Neural cell (in vitro differentiated cells): ENCODE results near the gene TMC2. TPM values are rescaled to one million over a fixed set of nuclear protein-coding genes. Genes with fewer than 3 reads are reported as not detected.

Experiments used
- H2AFZ ChIP-seq: fragments of 200-600, 300-800 bp; sonication (generic), shearing (Covaris generic); 2 replicates; pipeline ENCODE4 v1.6.0; 2014; ENCODE audit warnings: low read depth, mild to moderate bottlenecking, antibody characterized with exemption, low read length, moderate library complexity
- H3F3A ChIP-seq: fragments of 200-600 bp; shearing (Covaris generic); 2 replicates; pipeline ENCODE4 v1.6.1; 2016; ENCODE audit warnings: mild to moderate bottlenecking, moderate library complexity, mixed read lengths, antibody characterized with exemption, low read length; ENCODE audit not compliant: insufficient read depth, poor library complexity, severe bottlenecking
- H3K27ac ChIP-seq: fragments of 200-600, 300-800 bp; sonication (generic), shearing (Covaris generic); 2 replicates; pipeline ENCODE4 v1.5.1; 2014; ENCODE audit warnings: mild to moderate bottlenecking, low read length, moderate library complexity
- H3K27me3 ChIP-seq: fragments of 300-800, 200-600 bp; sonication (generic), shearing (Covaris generic); 2 replicates; pipeline ENCODE4 v1.6.0; 2014; ENCODE audit warnings: mild to moderate bottlenecking, low read depth, low read length, moderate library complexity; ENCODE audit not compliant: insufficient read depth
- H3K36me3 ChIP-seq: fragments of 300-800, 200-600 bp; sonication (generic), shearing (Covaris generic); 2 replicates; pipeline ENCODE4 v1.5.1; 2014; ENCODE audit warnings: mild to moderate bottlenecking, antibody characterized with exemption, low read length, moderate library complexity; ENCODE audit not compliant: insufficient read depth
- H3K4me2 ChIP-seq: fragments of 300-800, 200-600 bp; sonication (generic), shearing (Covaris generic); 2 replicates; pipeline ENCODE4 v1.6.0; 2014; ENCODE audit warnings: mild to moderate bottlenecking, low read length
- H3K4me3 ChIP-seq: fragments of 300-800, 200-600 bp; sonication (generic), shearing (Covaris generic); 2 replicates; pipeline ENCODE4 v1.5.1; 2014; ENCODE audit warnings: mild to moderate bottlenecking, low read length, moderate library complexity
- H3K79me2 ChIP-seq: fragments of 200-600 bp; shearing (Covaris generic); replicated peaks from 2 replicates; pipeline ENCODE4 v1.6.0; 2014; ENCODE audit warnings: mild to moderate bottlenecking, low read length, moderate library complexity; ENCODE audit not compliant: insufficient read depth
- H3K9ac ChIP-seq: fragments of 300-800, 200-600 bp; sonication (generic), shearing (Covaris generic); 2 replicates; pipeline ENCODE4 v1.6.1; 2016; ENCODE audit warnings: mild to moderate bottlenecking, low read length, mixed read lengths
- H3K9me2 ChIP-seq: fragments of 200-600 bp; shearing (Covaris generic); 2 replicates; pipeline ENCODE4 v1.6.1; 2016; ENCODE audit warnings: mild to moderate bottlenecking, low read length, mixed read lengths; ENCODE audit not compliant: insufficient read depth
- H3K9me3 ChIP-seq: fragments of 200-600, 300-800 bp; sonication (generic), shearing (Covaris generic); 2 replicates; pipeline ENCODE4 v1.6.1; 2016; ENCODE audit warnings: mild to moderate bottlenecking, mixed run types, low read length, moderate library complexity, mixed read lengths
- H4K20me1 ChIP-seq: fragments of 200-600 bp; shearing (Covaris generic); 2 replicates; pipeline ENCODE4 v1.6.1; 2016; ENCODE audit warnings: mild to moderate bottlenecking, mixed run types; ENCODE audit not compliant: insufficient read depth
- EP300 ChIP-seq: fragments of 450-650 bp; conservative IDR thresholded peaks from 2 replicates; pipeline ENCODE4 v1.6.1; 2014; ENCODE audit warnings: antibody characterized with exemption, mild to moderate bottlenecking, moderate library complexity; ENCODE audit not compliant: poor library complexity, severe bottlenecking
- EZH2 ChIP-seq: fragments of 200-600, 300-800 bp; shearing (Covaris generic), sonication (generic); IDR thresholded peaks from 2 replicates; pipeline ENCODE4 v1.6.1; 2014; ENCODE audit warnings: antibody characterized with exemption, low read length, borderline replicate concordance, mild to moderate bottlenecking; ENCODE audit not compliant: insufficient read depth, poor library complexity, severe bottlenecking
- MXI1 ChIP-seq: fragments of 450-650 bp; conservative IDR thresholded peaks from 2 replicates; pipeline ENCODE4 v1.6.1; 2014; ENCODE audit warnings: antibody characterized with exemption, mild to moderate bottlenecking; ENCODE audit not compliant: poor library complexity, severe bottlenecking
- POLR2AphosphoS5 ChIP-seq: IDR thresholded peaks from 2 replicates; pipeline ENCODE4 v1.6.1; 2012
- RAD21 ChIP-seq: fragments of 450-650 bp; conservative IDR thresholded peaks from 2 replicates; pipeline ENCODE4 v1.6.1; 2014; ENCODE audit warnings: antibody characterized with exemption, mild to moderate bottlenecking, moderate library complexity
- REST ChIP-seq: IDR thresholded peaks from 2 replicates; pipeline ENCODE4 v1.6.1; 2012; ENCODE audit warnings: borderline replicate concordance
- SMC3 ChIP-seq: fragments of 450-650 bp; conservative IDR thresholded peaks from 2 replicates; pipeline ENCODE4 v1.6.1; 2014; ENCODE audit warnings: antibody characterized with exemption, mild to moderate bottlenecking, moderate library complexity; ENCODE audit not compliant: poor library complexity
- TAF1 ChIP-seq: IDR thresholded peaks from 2 replicates; pipeline ENCODE4 v1.6.1; 2012; ENCODE audit warnings: low read depth
- polyA plus RNA-seq: library from polyadenylated mRNA; depleted of rRNA; stranded (reverse); fragments of >200 nt; gene quantifications from 2 replicates; pipeline ENCODE4 v1.2.3, GENCODE V29; 2014
- TF ChIP-seq, protein P1 (sequence below): fragments of 450-650 bp; IDR thresholded peaks from 2 replicates; pipeline ENCODE4 v1.5.1; 2014; ENCODE audit warnings: antibody characterized with exemption, mild to moderate bottlenecking, moderate library complexity; ENCODE audit not compliant: poor library complexity, severe bottlenecking

The TMC2 gene
- polyA plus RNA-seq, 1 donor from 2014 or later = 0.11 TPM

- peaks cover 26% of the 10 kb centered on the region for H3K27me3 ChIP-seq
- H3K79me2 ChIP-seq = no peaks in the 10 kb centered on the region
- no peak overlapping the region for H2AFZ ChIP-seq
- H3K9ac ChIP-seq = no peak overlapping the region
- H3K9me3 ChIP-seq = no peaks in the 10 kb centered on the region
- TF ChIP-seq, protein P1, sequence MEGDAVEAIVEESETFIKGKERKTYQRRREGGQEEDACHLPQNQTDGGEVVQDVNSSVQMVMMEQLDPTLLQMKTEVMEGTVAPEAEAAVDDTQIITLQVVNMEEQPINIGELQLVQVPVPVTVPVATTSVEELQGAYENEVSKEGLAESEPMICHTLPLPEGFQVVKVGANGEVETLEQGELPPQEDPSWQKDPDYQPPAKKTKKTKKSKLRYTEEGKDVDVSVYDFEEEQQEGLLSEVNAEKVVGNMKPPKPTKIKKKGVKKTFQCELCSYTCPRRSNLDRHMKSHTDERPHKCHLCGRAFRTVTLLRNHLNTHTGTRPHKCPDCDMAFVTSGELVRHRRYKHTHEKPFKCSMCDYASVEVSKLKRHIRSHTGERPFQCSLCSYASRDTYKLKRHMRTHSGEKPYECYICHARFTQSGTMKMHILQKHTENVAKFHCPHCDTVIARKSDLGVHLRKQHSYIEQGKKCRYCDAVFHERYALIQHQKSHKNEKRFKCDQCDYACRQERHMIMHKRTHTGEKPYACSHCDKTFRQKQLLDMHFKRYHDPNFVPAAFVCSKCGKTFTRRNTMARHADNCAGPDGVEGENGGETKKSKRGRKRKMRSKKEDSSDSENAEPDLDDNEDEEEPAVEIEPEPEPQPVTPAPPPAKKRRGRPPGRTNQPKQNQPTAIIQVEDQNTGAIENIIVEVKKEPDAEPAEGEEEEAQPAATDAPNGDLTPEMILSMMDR = no peak
- no peak for TF ChIP-seq MXI1
- TF ChIP-seq SMC3 = no peak
- no peak for TF ChIP-seq EP300
- no peak for TF ChIP-seq EZH2
- TF ChIP-seq REST = no peak
- TF ChIP-seq TAF1 = no peak
- TF ChIP-seq RAD21 = no peak
- no peak for TF ChIP-seq POLR2AphosphoS5
- no peaks in the 10 kb centered on the region for H3K9me2 ChIP-seq
- no peaks in the 10 kb centered on the region for H3K36me3 ChIP-seq
- H4K20me1 ChIP-seq = no peaks in the 10 kb centered on the region
- H3K4me2 ChIP-seq = no peak overlapping the region
- no peaks in the 10 kb centered on the region for H3F3A ChIP-seq
- no peak overlapping the region for H3K27ac ChIP-seq
- H3K4me3 ChIP-seq = no peak overlapping the region
These were observed 20.0 kb upstream of the TMC2 start for GRCh38 chr20:2516399-2516798.

GRCh38 chr20:2518096-2518495 lies 18.3 kb upstream of the TMC2 start:
- H3K36me3 ChIP-seq = no peaks in the 10 kb centered on the region
- peaks cover 22% of the 10 kb centered on the region for H3K27me3 ChIP-seq
- no peaks in the 10 kb centered on the region for H3K9me3 ChIP-seq
- H2AFZ ChIP-seq = no peak overlapping the region
- no peak overlapping the region for H3K4me2 ChIP-seq
- no peak overlapping the region for H3K9ac ChIP-seq
- H3K27ac ChIP-seq = no peak overlapping the region
- H4K20me1 ChIP-seq = no peaks in the 10 kb centered on the region
- no peaks in the 10 kb centered on the region for H3K79me2 ChIP-seq
- no peaks in the 10 kb centered on the region for H3F3A ChIP-seq
- no peak overlapping the region for H3K4me3 ChIP-seq
- H3K9me2 ChIP-seq = no peaks in the 10 kb centered on the region
- no peak for TF ChIP-seq RAD21
- TF ChIP-seq, protein P1 = no peak
- no peak for TF ChIP-seq MXI1
- TF ChIP-seq EZH2 = no peak
- TF ChIP-seq SMC3 = no peak
- no peak for TF ChIP-seq POLR2AphosphoS5
- TF ChIP-seq REST = no peak
- no peak for TF ChIP-seq EP300
- TF ChIP-seq TAF1 = no peak
